Upper lobe of right lung (tissue), 1 donor: ENCODE measurements around the gene NUDT2. TPM values are rescaled to one million over a fixed set of nuclear protein-coding genes. Genes with fewer than 3 reads are reported as not detected.

Source experiments
- ATAC-seq: fragments of 200-7000 bp; cut with Tn5 transposase; one replicate; pipeline ENCODE4 v1.9.1; 2020; ENCODE audit warnings: mild to moderate bottlenecking, moderate library complexity
- DNase-seq: peaks from one replicate; pipeline ENCODE4 v3.0.0-alpha.2; 2020
- H3K27ac ChIP-seq: fragments of 200-600 bp; one replicate; pipeline ENCODE4 v1.8.0; 2022
- H3K27me3 ChIP-seq: fragments of 200-600 bp; one replicate; pipeline ENCODE4 v1.8.0; 2022; ENCODE audit warnings: mild to moderate bottlenecking
- H3K36me3 ChIP-seq: fragments of 200-600 bp; one replicate; pipeline ENCODE4 v1.8.0; 2022
- H3K4me1 ChIP-seq: fragments of 200-600 bp; one replicate; pipeline ENCODE4 v1.8.0; 2022
- H3K4me3 ChIP-seq: fragments of 200-600 bp; one replicate; pipeline ENCODE4 v1.8.0; 2022; ENCODE audit warnings: mild to moderate bottlenecking
- H3K9me3 ChIP-seq: fragments of 200-600 bp; one replicate; pipeline ENCODE4 v1.8.0; 2022
- CTCF ChIP-seq: fragments of 200-600 bp; IDR thresholded peaks from one replicate; pipeline ENCODE4 v1.8.0; 2022; ENCODE audit warnings: antibody characterized with exemption
- intact Hi-C: fragments of 100-400 bp; cut with DNase I; formaldehyde crosslinking; loops from one replicate; pipeline ENCODE4 v1.11.0; 2022
- total RNA-seq: library from RNA; stranded (reverse); fragmentation: NEBNext Ultra II Directional; extraction: Animal tissue kit (Norgen Biotek cat#: 25700); gene quantifications from one replicate; pipeline ENCODE4 v1.2.1, GENCODE V29; 2021
- donor health status: DM: no; HTN: yes; CAD: no; lungs with severe emphysema.

Gene NUDT2
- total RNA-seq, 1 donor from 2014 or later, result 11.5 TPM

GRCh38 chr9:34318163-34318790, 11.1 kb upstream of the NUDT2 start:
- TF ChIP-seq CTCF, result no peak
- intact Hi-C loops, result no loop called here
- no peak for DNase-seq
- Histone ChIP-seq H3K36me3 (no peaks in the 10 kb centered on the region), H3K4me1 (no peaks in the 10 kb centered on the region), H3K4me3 (no peak overlapping the region), H3K9me3 (no peaks in the 10 kb centered on the region), H3K27me3 (no peaks in the 10 kb centered on the region), H3K27ac (no peak overlapping the region)
- ATAC-seq, result no peak

- H3K27me3 ChIP-seq, result no peaks in the 10 kb centered on the region
- H3K36me3 ChIP-seq, result no peaks in the 10 kb centered on the region
- no peak overlapping the region for H3K4me3 ChIP-seq
- DNase-seq (no peak), ATAC-seq (no peak)
- no peaks in the 10 kb centered on the region for H3K9me3 ChIP-seq
- intact Hi-C loops, result no loop called here
- no peaks in the 10 kb centered on the region for H3K4me1 ChIP-seq
- H3K27ac ChIP-seq, result no peak overlapping the region
- no peak for TF ChIP-seq CTCF
These were observed 7.9 kb upstream of the NUDT2 start for GRCh38 chr9:34321451-34321850.

GRCh38 chr9:34322899-34323591, 6.3 kb upstream of the NUDT2 start:
- H3K27ac ChIP-seq, result no peak overlapping the region
- H3K4me1 ChIP-seq, result peaks cover 2% of the 10 kb centered on the region
- no peak overlapping the region for H3K4me3 ChIP-seq
- intact Hi-C loops, result no loop called here
- H3K27me3 ChIP-seq, result no peaks in the 10 kb centered on the region
- no peaks in the 10 kb centered on the region for H3K36me3 ChIP-seq
- DNase-seq (no peak), ATAC-seq (no peak)
- no peaks in the 10 kb centered on the region for H3K9me3 ChIP-seq
- no peak for TF ChIP-seq CTCF

GRCh38 chr9:34326690-34327089, 2.7 kb upstream of the NUDT2 start:
- DNase-seq (no peak), ATAC-seq (no peak)
- H3K4me3 ChIP-seq, result no peak overlapping the region
- no peaks in the 10 kb centered on the region for H3K9me3 ChIP-seq
- no peaks in the 10 kb centered on the region for H3K36me3 ChIP-seq
- intact Hi-C loops, result no loop called here
- no peak for TF ChIP-seq CTCF
- no peak overlapping the region for H3K27ac ChIP-seq
- H3K27me3 ChIP-seq, result no peaks in the 10 kb centered on the region
- peaks cover 10% of the 10 kb centered on the region for H3K4me1 ChIP-seq

GRCh38 chr9:34328500-34328986, 826 bp upstream of the NUDT2 start:
- H3K27me3 ChIP-seq, result no peaks in the 10 kb centered on the region
- no peaks in the 10 kb centered on the region for H3K9me3 ChIP-seq
- intact Hi-C loops, result no loop called here
- TF ChIP-seq CTCF, result no peak
- H3K4me1 ChIP-seq, result peaks cover 10% of the 10 kb centered on the region
- ATAC-seq, result no peak
- H3K4me3 ChIP-seq, result peak overlapping the region; percentile 68
- peak overlapping the region; percentile 84 for H3K27ac ChIP-seq
- no peak for DNase-seq
- H3K36me3 ChIP-seq, result no peaks in the 10 kb centered on the region
